DMS 273 (cell line): ENCODE measurements around the gene NCOA4.
"Not testable (repeated sequence)": the region's sequence is repeated elsewhere in the genome, so short reads cannot be mapped to it uniquely, and the experiment has no call there.

Experiments
- DNase-seq: peaks from one replicate; lab custom pipeline; 2025; ENCODE audit not compliant: unreplicated experiment; lab: John Stamatoyannopoulos, UW

The NCOA4 gene

GRCh38 chr10:46020344-46020657 lies 10.1 kb downstream of the NCOA4 start:
- DNase-seq: no peak

GRCh38 chr10:46019569-46020343 lies 10.7 kb downstream of the NCOA4 start:
- no peak for DNase-seq

- DNase-seq: no peak
Measured at GRCh38 chr10:46019177-46019528, 11.3 kb downstream of the NCOA4 start.

GRCh38 chr10:46018453-46019176 lies 11.8 kb downstream of the NCOA4 start:
- no peak for DNase-seq

- no peak for DNase-seq
Measured at GRCh38 chr10:46017733-46018132, 12.7 kb downstream of the NCOA4 start.

GRCh38 chr10:46016811-46017210 lies 13.6 kb downstream of the NCOA4 start:
- DNase-seq: no peak

GRCh38 chr10:46016190-46016589 lies 14.2 kb downstream of the NCOA4 start:
- DNase-seq: no peak

- no peak for DNase-seq
Measured at GRCh38 chr10:46014683-46015405, 15.6 kb downstream of the NCOA4 start.

- no peak for DNase-seq
Measured at GRCh38 chr10:46014206-46014605, 16.2 kb downstream of the NCOA4 start.

GRCh38 chr10:46012746-46013145 lies 17.7 kb downstream of the NCOA4 start:
- no peak for DNase-seq

- DNase-seq: no peak
Measured at GRCh38 chr10:46006219-46006618, 24.2 kb downstream of the NCOA4 start.

GRCh38 chr10:46005383-46005782 lies 25.0 kb downstream of the NCOA4 start:
- DNase-seq: no peak

- DNase-seq: no peak
Measured at GRCh38 chr10:46004963-46005362, 25.5 kb downstream of the NCOA4 start.

GRCh38 chr10:46002916-46003693 lies 27.3 kb downstream of the NCOA4 start:
- DNase-seq: no peak

GRCh38 chr10:46002189-46002687 lies 28.2 kb downstream of the NCOA4 start:
- DNase-seq: not testable (repeated sequence)

- DNase-seq: no peak
Measured at GRCh38 chr10:46001187-46001756, 29.2 kb downstream of the NCOA4 start.

- no peak for DNase-seq
Measured at GRCh38 chr10:46000538-46000937, 29.9 kb downstream of the NCOA4 start.

GRCh38 chr10:45999955-46000354 lies 30.5 kb downstream of the NCOA4 start:
- not testable (repeated sequence) for DNase-seq

- DNase-seq: no peak
Measured at GRCh38 chr10:45997994-45998763, 32.2 kb downstream of the NCOA4 start.

- DNase-seq: no peak
Measured at GRCh38 chr10:45997557-45997956, 32.9 kb downstream of the NCOA4 start.
